Naive thymus-derived CD4-positive, alpha-beta T cell (primary cell): ENCODE results near the gene CDA. TPM values are rescaled to one million over a fixed set of nuclear protein-coding genes. Genes with fewer than 3 reads are reported as not detected.

Experiments
- ATAC-seq: fragments of 150-1000 bp; cut with Tn5 transposase; 2 replicates; pipeline ENCODE4 v1.10.0; 2021; ENCODE audit warnings: mild to moderate bottlenecking, moderate library complexity
- CTCF ChIA-PET: fragments of 350-600 bp; sonication (Branson Sonifier 250); formaldehyde crosslinking; loops from one replicate; lab custom pipeline; 2021; ENCODE audit warnings: antibody characterized with exemption; lab: Charles Lee
- POLR2A ChIA-PET: fragments of 350-600 bp; sonication (Branson Sonifier 250); formaldehyde crosslinking; loops from one replicate; lab custom pipeline; 2021; ENCODE audit warnings: antibody characterized with exemption, inconsistent platforms; lab: Charles Lee
- DNase-seq, 9 donors: peaks; one replicate each; pipeline versions ENCODE4 v3.0.0 to v3.0.0-alpha.2; 2020 to 2022; ENCODE audit warnings: mixed read lengths in 1 of 9
- H3K27ac ChIP-seq: one replicate; pipeline ENCODE4 v1.7.0; 2013; ENCODE audit warnings: mild to moderate bottlenecking, low read depth, low read length, moderate library complexity
- H3K27me3 ChIP-seq, 2 donors: one replicate each; pipeline ENCODE4 v1.7.0; 2013; ENCODE audit warnings: low read length in 2 of 2, mild to moderate bottlenecking in 2 of 2, moderate library complexity in 2 of 2; ENCODE audit not compliant: control insufficient read depth in 2 of 2, insufficient read depth in 2 of 2
- H3K36me3 ChIP-seq, 3 experiments: 1 replicate in 2 of 3; 2 replicates in 1 of 3; pipeline ENCODE4 v1.7.0; 2013; ENCODE audit warnings: low read length in 3 of 3, mild to moderate bottlenecking in 3 of 3, moderate library complexity in 1 of 3; ENCODE audit not compliant: insufficient read depth in 3 of 3, control insufficient read depth in 2 of 3
- H3K4me1 ChIP-seq, 2 donors: one replicate each; pipeline ENCODE4 v1.7.0; 2013; ENCODE audit warnings: low read length in 2 of 2, mild to moderate bottlenecking in 2 of 2, moderate library complexity in 1 of 2; ENCODE audit not compliant: control insufficient read depth in 2 of 2, insufficient read depth in 2 of 2
- H3K4me3 ChIP-seq: 2 replicates; pipeline ENCODE4 v1.7.0; 2013; ENCODE audit warnings: mild to moderate bottlenecking, low read length
- H3K9me3 ChIP-seq, 3 experiments: 1 replicate in 2 of 3; 2 replicates in 1 of 3; pipeline ENCODE4 v1.7.0; 2013; ENCODE audit warnings: low read length in 3 of 3; ENCODE audit not compliant: control insufficient read depth in 2 of 3
- H3K27ac Mint-ChIP-seq, 9 donors: one replicate each; pipeline ENCODE4 v1.8.0; 2020 to 2022; ENCODE audit warnings: mixed read lengths in 9 of 9, mild to moderate bottlenecking in 8 of 9, moderate library complexity in 5 of 9, inconsistent platforms in 2 of 9
- H3K27me3 Mint-ChIP-seq, 5 donors: one replicate each; pipeline ENCODE4 v1.8.0; 2021 to 2022; ENCODE audit warnings: mixed read lengths in 5 of 5, mild to moderate bottlenecking in 1 of 5
- H3K36me3 Mint-ChIP-seq, 5 donors: one replicate each; pipeline ENCODE4 v1.8.0; 2020 to 2022; ENCODE audit warnings: mixed read lengths in 5 of 5, mild to moderate bottlenecking in 3 of 5, inconsistent platforms in 1 of 5
- H3K4me1 Mint-ChIP-seq, 7 donors: one replicate each; pipeline ENCODE4 v1.8.0; 2020 to 2022; ENCODE audit warnings: mixed read lengths in 7 of 7, mild to moderate bottlenecking in 3 of 7, inconsistent platforms in 1 of 7
- H3K4me3 Mint-ChIP-seq, 10 donors: one replicate each; pipeline ENCODE4 v1.8.0; 2020 to 2022; ENCODE audit warnings: mild to moderate bottlenecking in 10 of 10, mixed read lengths in 10 of 10, moderate library complexity in 6 of 10, inconsistent platforms in 2 of 10
- H3K9me3 Mint-ChIP-seq, 11 donors: one replicate each; pipeline ENCODE4 v1.8.0; 2020 to 2022; ENCODE audit warnings: mixed read lengths in 11 of 11, mild to moderate bottlenecking in 4 of 11, inconsistent platforms in 1 of 11, moderate library complexity in 1 of 11
- intact Hi-C, 2 donors: fragments of 100-400 bp; cut with micrococcal nuclease; formaldehyde crosslinking; loops; one replicate each; pipeline ENCODE4 v1.15.1; 2023
- polyA plus RNA-seq, 2 donors: library from polyadenylated mRNA; unstranded; fragments of 300-500 nt; fragmentation: Illumina TruSeq; gene quantifications; one replicate each; pipeline ENCODE4 v1.2.3, GENCODE V29; 2021
- total RNA-seq, 6 experiments: library from RNA in 5 of 6; stranded (reverse) in 5 of 6; gene quantifications; 1 replicate in 5 of 6; 2 replicates in 1 of 6; pipeline ENCODE4 v1.2.3 and lab custom pipeline; 2021 to 2026

The CDA gene
- 10 to 100 TPM in 1 of 5 experiments, 1 to 10 TPM in 1, not detected in 3; 2.4 to 13.6 TPM for total RNA-seq
- polyA plus RNA-seq, result not detected
- not detected for total RNA-seq (lab: John Stamatoyannopoulos, UW)

DNA sequence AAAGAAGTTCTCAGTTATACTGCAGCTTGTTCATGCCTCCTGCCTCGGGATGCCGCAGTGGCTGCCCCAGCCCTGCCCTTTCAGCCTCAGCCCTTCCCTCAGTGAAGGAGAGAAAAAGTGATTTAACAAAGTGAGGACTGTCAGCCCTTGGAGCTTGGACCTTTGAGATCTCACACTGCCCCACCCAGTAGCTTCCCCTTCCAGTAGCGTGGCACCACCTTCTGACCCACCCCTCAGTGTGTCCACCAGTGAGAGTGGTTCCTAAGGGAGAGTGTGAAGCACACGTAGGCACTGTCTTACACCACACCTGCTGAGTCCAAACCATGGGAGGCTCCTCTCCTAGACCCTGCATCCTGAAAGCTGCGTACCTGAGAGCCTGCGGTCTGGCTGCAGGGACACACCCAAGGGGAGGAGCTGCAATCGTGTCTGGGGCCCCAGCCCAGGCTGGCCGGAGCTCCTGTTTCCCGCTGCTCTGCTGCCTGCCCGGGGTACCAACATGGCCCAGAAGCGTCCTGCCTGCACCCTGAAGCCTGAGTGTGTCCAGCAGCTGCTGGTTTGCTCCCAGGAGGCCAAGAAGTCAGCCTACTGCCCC, at the start of gene CDA:
Gene CDA (plus strand): TSS at position 464 of the 592 bp plus-strand sequence. CDS start 33 bp downstream, at position 497.
- ATAC-seq, result peak; percentile 48
- Mint-ChIP-seq H3K27me3 (peaks cover 42 to 63% (median 55%) of the 10 kb centered on the region in 5 donors), H3K27ac (no peak within 1 kb of the TSS), H3K9me3 (peaks cover 0 to 2% (median 0%) of the 10 kb centered on the region in 11 donors), H3K4me1 (peaks cover 0 to 10% (median 4%) of the 10 kb centered on the region in 7 donors), H3K4me3 (peak within 1 kb of the TSS in 1 of 10 donors; percentile 16), H3K36me3 (peaks cover 0 to 5% (median 0%) of the 10 kb centered on the region in 5 donors)
- intact Hi-C loops, result no loop called here
- Histone ChIP-seq H3K9me3 (no peaks in the 10 kb centered on the region), H3K4me3 (no peak within 1 kb of the TSS), H3K36me3 (no peaks in the 10 kb centered on the region), H3K4me1 (no peaks in the 10 kb centered on the region), H3K27me3 (peaks cover 0 to 8% of the 10 kb centered on the region in 2 donors), H3K27ac (no peak within 1 kb of the TSS)
- DNase-seq, result no peak
- CTCF ChIA-PET, result no interaction called here
- POLR2A ChIA-PET, result interaction anchor here (0.7 kb wide), 1 partner anchor 1887 kb away, joined by 3 read pairs; no protein-coding TSS in a partner anchor

DNA sequence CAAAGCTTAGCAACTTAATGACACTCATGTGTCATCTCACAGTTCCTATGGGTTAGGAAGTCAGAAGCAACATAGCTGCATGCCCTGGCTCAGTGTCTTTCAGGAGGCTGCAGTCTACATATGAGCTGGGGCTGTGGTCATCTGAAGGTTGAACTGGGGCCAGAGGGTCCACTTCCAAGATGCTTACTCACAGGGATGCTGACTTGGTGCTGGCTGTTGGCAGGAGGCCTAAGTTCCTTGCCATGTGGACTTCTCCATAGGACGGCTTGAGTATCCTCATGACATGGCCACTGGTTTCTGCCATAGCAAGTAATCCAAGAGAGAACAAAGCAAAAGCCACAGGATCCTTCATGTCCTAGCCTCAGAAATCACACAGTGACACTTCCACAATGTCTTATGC, 48.6 kb upstream of the CDA start:
- no peak for ATAC-seq
- DNase-seq, result no peak
- intact Hi-C loops, result no loop called here
- no peak overlapping the region for H3K4me3 Mint-ChIP-seq
- CTCF ChIA-PET, result no interaction called here
- POLR2A ChIA-PET, result no interaction called here
- peaks cover 9 to 57% (median 34%) of the 10 kb centered on the region in 5 donors for H3K27me3 Mint-ChIP-seq
- no peak overlapping the region for H3K4me3 ChIP-seq
- no peaks in the 10 kb centered on the region for H3K4me1 ChIP-seq
- H3K36me3 Mint-ChIP-seq, result no peaks in the 10 kb centered on the region
- no peaks in the 10 kb centered on the region for H3K4me1 Mint-ChIP-seq
- H3K27ac ChIP-seq, result no peak overlapping the region
- H3K36me3 ChIP-seq, result no peaks in the 10 kb centered on the region
- no peak overlapping the region for H3K27ac Mint-ChIP-seq
- H3K9me3 ChIP-seq, result no peaks in the 10 kb centered on the region
- no peaks in the 10 kb centered on the region for H3K27me3 ChIP-seq
- no peaks in the 10 kb centered on the region for H3K9me3 Mint-ChIP-seq

DNA sequence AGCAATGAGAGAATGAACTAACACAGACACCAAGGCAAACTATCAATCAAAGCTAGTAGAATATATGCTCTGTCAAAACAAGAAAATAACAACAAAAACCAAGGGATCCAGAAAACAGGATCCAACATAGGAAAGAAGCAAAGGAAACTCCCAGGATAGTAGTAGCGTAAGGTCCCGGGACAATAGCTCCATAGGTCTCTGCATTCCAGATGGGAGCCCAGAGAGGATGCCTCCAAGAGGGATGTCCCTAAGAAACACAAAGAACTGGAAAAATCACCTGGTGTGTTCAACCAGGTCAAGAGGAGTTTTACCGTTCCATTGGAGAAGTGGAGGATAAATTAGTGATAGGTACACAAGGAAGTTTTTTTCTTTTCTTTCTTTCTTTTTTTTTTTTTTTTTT, 42.3 kb upstream of the CDA start:
- Mint-ChIP-seq H3K9me3 (peaks cover 0 to 4% (median 0%) of the 10 kb centered on the region in 11 donors), H3K4me1 (no peaks in the 10 kb centered on the region), H3K27ac (no peak overlapping the region), H3K27me3 (peaks cover 31 to 50% (median 41%) of the 10 kb centered on the region in 5 donors), H3K4me3 (no peak overlapping the region), H3K36me3 (no peaks in the 10 kb centered on the region)
- Histone ChIP-seq H3K36me3 (no peaks in the 10 kb centered on the region), H3K4me1 (no peaks in the 10 kb centered on the region), H3K9me3 (no peaks in the 10 kb centered on the region), H3K27ac (no peak overlapping the region), H3K4me3 (no peak overlapping the region), H3K27me3 (no peaks in the 10 kb centered on the region)
- ChIA-PET CTCF (no interaction called here), POLR2A (no interaction called here)
- no peak for ATAC-seq
- no peak for DNase-seq
- intact Hi-C loops, result no loop called here

DNA sequence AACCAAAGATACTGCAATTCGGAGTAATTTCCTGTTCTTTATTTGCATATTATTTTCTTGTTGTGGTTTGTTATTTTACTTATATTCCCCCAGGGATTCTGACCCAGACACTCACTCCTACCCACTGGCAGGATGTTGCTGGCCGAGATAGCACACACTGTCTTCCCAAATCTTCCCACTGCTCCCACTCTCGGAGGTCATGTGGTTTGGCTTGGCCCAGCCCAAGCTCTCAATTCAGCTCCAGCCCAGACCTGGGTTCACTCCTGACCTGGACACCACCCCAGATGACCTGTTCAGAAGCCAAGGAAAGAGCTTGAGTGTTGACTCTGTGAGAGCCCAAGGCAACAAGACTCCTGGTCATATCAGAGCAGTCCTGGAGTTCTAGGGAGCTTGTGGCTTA, 37.7 kb upstream of the CDA start:
- Histone ChIP-seq H3K4me1 (no peaks in the 10 kb centered on the region), H3K9me3 (no peaks in the 10 kb centered on the region), H3K27ac (no peak overlapping the region), H3K36me3 (no peaks in the 10 kb centered on the region), H3K27me3 (peaks cover 0 to 3% of the 10 kb centered on the region in 2 donors), H3K4me3 (no peak overlapping the region)
- DNase-seq (no peak), ATAC-seq (no peak)
- POLR2A ChIA-PET, result no interaction called here
- H3K27me3 Mint-ChIP-seq, result peaks cover 32 to 40% (median 34%) of the 10 kb centered on the region in 5 donors
- no peak overlapping the region for H3K4me3 Mint-ChIP-seq
- peaks cover 0 to 4% (median 0%) of the 10 kb centered on the region in 11 donors for H3K9me3 Mint-ChIP-seq
- H3K27ac Mint-ChIP-seq, result no peak overlapping the region
- CTCF ChIA-PET, result no interaction called here
- H3K4me1 Mint-ChIP-seq, result peaks cover 0 to 6% (median 3%) of the 10 kb centered on the region in 7 donors
- intact Hi-C loops, result no loop called here
- H3K36me3 Mint-ChIP-seq, result no peaks in the 10 kb centered on the region

DNA sequence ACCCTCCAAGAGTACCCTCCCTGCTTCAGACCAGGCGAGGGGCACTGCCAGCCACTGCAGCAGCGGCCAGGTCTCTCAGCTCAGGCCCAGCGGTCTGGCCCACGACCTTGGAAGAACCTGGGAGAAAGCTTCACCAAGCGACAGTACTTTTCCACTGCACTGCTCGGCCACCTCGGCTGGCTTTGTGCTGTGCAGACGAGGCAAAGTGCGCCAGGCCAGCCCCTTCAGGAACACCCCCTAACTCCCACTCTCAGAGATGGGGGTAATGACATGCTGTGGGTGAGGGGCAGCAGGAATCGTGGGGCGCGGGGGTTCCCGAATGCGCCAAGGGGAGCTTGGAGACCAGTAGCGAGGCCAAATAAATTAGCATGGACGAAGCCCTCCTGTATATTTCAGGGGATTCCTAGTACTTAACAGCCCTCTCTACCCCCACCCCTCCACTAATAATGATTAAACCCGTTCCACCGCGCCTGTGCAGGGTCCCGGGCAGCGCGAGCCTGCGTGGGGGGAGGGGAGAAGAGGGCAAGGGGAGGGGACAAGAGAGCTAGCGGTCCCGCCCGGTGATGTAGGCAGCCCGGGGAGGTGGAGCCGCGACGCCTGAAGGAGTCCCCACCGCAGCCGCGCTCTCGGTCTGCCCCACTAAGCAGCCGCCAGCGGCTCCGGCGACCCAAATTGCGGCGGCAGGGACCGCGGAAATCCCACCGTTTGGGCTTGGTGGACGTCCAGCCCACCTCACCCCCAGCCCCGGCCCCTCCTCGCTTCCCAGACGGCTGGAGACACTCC, 36.8 kb upstream of the CDA start, which contains the start of gene FAM43B:
Gene FAM43B (plus strand): TSS at position 629 of the 783 bp plus-strand sequence. CDS start 401 bp downstream, outside the sequence.
- H3K4me3 Mint-ChIP-seq, result no peak within 1 kb of the TSS
- H3K27ac Mint-ChIP-seq, result no peak within 1 kb of the TSS
- no peaks in the 10 kb centered on the region for H3K4me1 ChIP-seq
- intact Hi-C loops, result no loop called here
- H3K36me3 ChIP-seq, result no peaks in the 10 kb centered on the region
- ATAC-seq (no peak), DNase-seq (no peak)
- no peaks in the 10 kb centered on the region for H3K36me3 Mint-ChIP-seq
- H3K9me3 ChIP-seq, result no peaks in the 10 kb centered on the region
- H3K4me3 ChIP-seq, result no peak within 1 kb of the TSS
- CTCF ChIA-PET, result no interaction called here
- H3K27ac ChIP-seq, result no peak within 1 kb of the TSS
- POLR2A ChIA-PET, result no interaction called here
- peaks cover 0 to 3% of the 10 kb centered on the region in 2 donors for H3K27me3 ChIP-seq
- H3K27me3 Mint-ChIP-seq, result peaks cover 26 to 34% (median 28%) of the 10 kb centered on the region in 5 donors
- H3K9me3 Mint-ChIP-seq, result peaks cover 0 to 1% (median 0%) of the 10 kb centered on the region in 11 donors
- H3K4me1 Mint-ChIP-seq, result peaks cover 0 to 6% (median 3%) of the 10 kb centered on the region in 7 donors

DNA sequence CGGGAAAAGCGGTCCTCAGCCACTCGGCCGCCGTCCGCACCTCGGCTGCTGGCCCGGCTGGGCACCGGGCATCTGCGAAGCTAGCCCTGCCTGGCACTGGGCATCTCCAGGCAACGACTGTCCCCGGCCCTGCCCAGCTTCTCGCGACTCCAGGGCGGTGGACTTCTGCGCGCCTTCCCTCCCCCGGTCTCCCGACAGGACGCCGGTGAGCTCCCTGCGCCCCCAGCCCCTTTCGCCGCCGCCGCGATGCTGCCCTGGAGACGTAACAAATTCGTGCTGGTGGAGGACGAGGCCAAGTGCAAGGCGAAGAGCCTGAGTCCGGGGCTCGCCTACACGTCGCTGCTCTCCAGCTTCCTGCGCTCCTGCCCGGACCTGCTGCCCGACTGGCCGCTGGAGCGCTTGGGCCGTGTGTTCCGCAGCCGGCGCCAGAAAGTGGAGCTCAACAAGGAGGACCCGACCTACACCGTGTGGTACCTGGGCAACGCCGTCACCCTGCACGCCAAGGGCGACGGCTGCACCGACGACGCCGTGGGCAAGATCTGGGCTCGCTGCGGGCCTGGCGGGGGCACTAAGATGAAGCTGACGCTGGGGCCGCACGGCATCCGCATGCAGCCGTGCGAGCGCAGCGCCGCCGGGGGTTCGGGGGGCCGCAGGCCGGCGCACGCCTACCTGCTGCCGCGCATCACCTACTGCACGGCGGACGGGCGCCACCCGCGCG, 36.0 kb upstream of the CDA start:
- Histone ChIP-seq H3K36me3 (no peaks in the 10 kb centered on the region), H3K9me3 (no peaks in the 10 kb centered on the region), H3K27me3 (peaks cover 0 to 3% of the 10 kb centered on the region in 2 donors), H3K4me3 (no peak overlapping the region), H3K4me1 (no peaks in the 10 kb centered on the region), H3K27ac (no peak overlapping the region)
- Mint-ChIP-seq H3K27ac (no peak overlapping the region), H3K27me3 (peaks cover 25 to 34% (median 27%) of the 10 kb centered on the region in 5 donors), H3K4me1 (peaks cover 0 to 6% (median 3%) of the 10 kb centered on the region in 7 donors), H3K4me3 (no peak overlapping the region), H3K9me3 (no peaks in the 10 kb centered on the region), H3K36me3 (no peaks in the 10 kb centered on the region)
- POLR2A ChIA-PET, result no interaction called here
- DNase-seq, result no peak
- CTCF ChIA-PET, result no interaction called here
- intact Hi-C loops, result no loop called here
- ATAC-seq, result no peak
